K562 (cell line): Measurements from ENCODE around the gene PFDN2. TPM values are rescaled to one million over a fixed set of nuclear protein-coding genes. Genes with fewer than 3 reads are reported as not detected.

Experiments
- ATAC-seq: fragments of 200-7000 bp; cut with Tn5 transposase; 3 replicates; pipeline ENCODE4 v1.9.1; 2020; ENCODE audit warnings: moderate library complexity
- BruUV-seq: library from RNA; stranded (reverse); fragments of 400-500 nt; replicated peaks from 2 replicates; lab custom pipeline; 2021; lab: Mats Ljungman, UMichigan
- CTCF ChIA-PET: fragments of 300-600 bp; formaldehyde crosslinking; extraction: SDS; loops from one replicate; lab custom pipeline; 2021; ENCODE audit warnings: low intra/inter-chr PET ratio; lab: Yijun Ruan, JAX
- POLR2A ChIA-PET: fragments of 300-600, 350-650 bp; sonication (Branson Sonifier 250); formaldehyde crosslinking; extraction: SDS; loops from one replicate; lab custom pipeline; 2021; ENCODE audit warnings: antibody characterized with exemption, inconsistent platforms; lab: Yijun Ruan, JAX
- DNase-seq, 4 experiments: peaks; one replicate each; pipeline versions ENCODE4 v3.0.0 to v3.0.0-alpha.2; 2011 to 2018; ENCODE audit warnings: low spot score in 3 of 4, mixed read lengths in 3 of 4; ENCODE audit errors: extremely low read depth in 1 of 4
- FAIRE-seq: peaks from 2 replicates; lab custom pipeline; 2011; peaks lifted over from hg19 to GRCh38; lab: Jason Lieb, UNC
- H2AFZ ChIP-seq: 2 replicates; pipeline ENCODE4 v1.6.0; 2011; ENCODE audit warnings: low read depth, low read length, control low read depth, inconsistent platforms
- H3K27ac ChIP-seq: fragments of 200-600 bp; 3 replicates; pipeline ENCODE4 v1.8.0; 2011; ENCODE audit warnings: low read depth, mild to moderate bottlenecking, control low read depth, inconsistent platforms, low read length, moderate library complexity, mixed read lengths; ENCODE audit errors: extremely low read depth
- H3K27me3 ChIP-seq, 2 experiments: fragments of 300-600 bp in 1 of 2; 2 replicates in 1 of 2; 3 replicates in 1 of 2; pipeline versions ENCODE4 v1.6.0 to v1.8.0; 2011; ENCODE audit warnings: inconsistent platforms in 2 of 2, low read length in 2 of 2, mild to moderate bottlenecking in 1 of 2, mixed read lengths in 1 of 2, moderate library complexity in 1 of 2; ENCODE audit not compliant: control insufficient read depth in 2 of 2, insufficient read depth in 2 of 2
- H3K36me3 ChIP-seq: fragments of 300-600 bp; 3 replicates; pipeline ENCODE4 v1.8.0; 2011; ENCODE audit warnings: mild to moderate bottlenecking, low read length, inconsistent platforms; ENCODE audit not compliant: control insufficient read depth, insufficient read depth
- H3K4me1 ChIP-seq, 2 experiments: fragments of 200-600 bp in 1 of 2; replicated peaks in 1 of 2; 2 replicates in 1 of 2; 3 replicates in 1 of 2; pipeline versions ENCODE4 v1.5.1 to v1.8.0; 2011; ENCODE audit warnings: inconsistent platforms in 2 of 2, low read length in 2 of 2, mild to moderate bottlenecking in 1 of 2, mixed read lengths in 1 of 2, moderate library complexity in 1 of 2; ENCODE audit not compliant: control insufficient read depth in 2 of 2, insufficient read depth in 2 of 2
- H3K4me2 ChIP-seq: 2 replicates; pipeline ENCODE4 v1.6.1; 2011; ENCODE audit warnings: low read length, control low read depth, inconsistent platforms, mixed read lengths; ENCODE audit not compliant: insufficient read depth
- H3K4me3 ChIP-seq: fragments of 200-600 bp; sonication (generic), shearing (Covaris generic); 2 replicates; pipeline ENCODE4 v1.5.1; 2016; ENCODE audit warnings: control low read depth, inconsistent platforms
- H3K79me2 ChIP-seq: fragments of 200-600 bp; 3 replicates; pipeline ENCODE4 v1.8.0; 2011; ENCODE audit warnings: low read length, inconsistent platforms; ENCODE audit not compliant: control insufficient read depth, insufficient read depth
- H3K9ac ChIP-seq, 2 experiments: 2 replicates each; pipeline versions ENCODE4 v1.6.0 to v1.6.1; 2011; ENCODE audit warnings: low read depth in 2 of 2, low read length in 2 of 2, control low read depth in 1 of 2, inconsistent platforms in 1 of 2, mild to moderate bottlenecking in 1 of 2, mixed read lengths in 1 of 2; ENCODE audit not compliant: insufficient read depth in 1 of 2
- H3K9me1 ChIP-seq: one replicate; pipeline ENCODE4 v1.6.0; 2011; ENCODE audit warnings: inconsistent platforms, mild to moderate bottlenecking, low read length, moderate library complexity; ENCODE audit not compliant: control insufficient read depth, insufficient read depth
- H3K9me3 ChIP-seq: replicated peaks from 2 replicates; pipeline ENCODE4 v1.5.1; 2011; ENCODE audit warnings: low read depth, low read length, inconsistent platforms; ENCODE audit not compliant: control insufficient read depth, insufficient read depth
- H4K20me1 ChIP-seq: replicated peaks from 2 replicates; pipeline ENCODE4 v1.6.1; 2011; ENCODE audit warnings: low read length, inconsistent platforms, mixed read lengths; ENCODE audit not compliant: control insufficient read depth, insufficient read depth
- BACH1 ChIP-seq: fragments of 200-800 bp; sonication (Bioruptor generic); IDR thresholded peaks from 2 replicates; pipeline ENCODE4 v1.6.1; 2016; ENCODE audit warnings: missing genetic modification characterization, missing compliant biosample characterization
- CBX2 ChIP-seq: fragments of 200-600 bp; sonication (generic); IDR thresholded peaks from one replicate; pipeline ENCODE4 v1.6.1; 2012; ENCODE audit warnings: mild to moderate bottlenecking, low read length, inconsistent platforms; ENCODE audit not compliant: insufficient read depth, poor library complexity, severe bottlenecking
- HOMEZ ChIP-seq: fragments of 250-450 bp; sonication (Bioruptor Pico); IDR thresholded peaks from 2 replicates; pipeline ENCODE4 v1.4.0; 2020; ENCODE audit warnings: mild to moderate bottlenecking, moderate library complexity
- ZNF184 ChIP-seq: sonication (generic); formaldehyde crosslinking; IDR thresholded peaks from 2 replicates; pipeline ENCODE4 v1.5.0; 2020; ENCODE audit warnings: missing genetic modification reagents
- ZZZ3 ChIP-seq: fragments of 450-650 bp; IDR thresholded peaks from 2 replicates; pipeline ENCODE4 v1.6.1; 2016; ENCODE audit warnings: antibody characterized with exemption, mild to moderate bottlenecking, moderate library complexity
- WGBS: fragments of 100-300 bp; shearing (Covaris generic); methylation state at CpG from one replicate; pipeline ENCODE4 v1.1.6; 2016; ENCODE audit warnings: low coverage, mixed read lengths; ENCODE audit not compliant: insufficient coverage; ENCODE audit errors: missing lambda C conversion rate; 5-methylcytosine and 5-hydroxymethylcytosine counted together
- in situ Hi-C: fragments of 300-500 bp; cut with MboI; formaldehyde crosslinking; loops from 4 replicates; pipeline ENCODE4 v1.15.0; 2018; ENCODE audit warnings: inconsistent platforms, mixed read lengths
- intact Hi-C: fragments of 100-400 bp; cut with micrococcal nuclease; formaldehyde crosslinking; loops from 2 replicates; pipeline ENCODE4 v1.14.2; 2022
- polyA plus RNA-seq, 8 experiments: library from polyadenylated mRNA; depleted of rRNA in 4 of 8; stranded (reverse) in 5 of 8; unstranded in 3 of 8; fragments of >200 nt; fragmentation: Nextera tagmentation in 2 of 8; fragmentation: Illumina TruSeq in 1 of 8; extraction: Ambion mirVana in 2 of 8; extraction: Trizol in 1 of 8; gene quantifications; 2 replicates each; pipeline versions ENCODE4 v1.2.1 to v1.2.3, GENCODE V29; 2011 to 2014; ENCODE audit warnings: inconsistent platforms in 1 of 8, missing spikeins in 1 of 8
- total RNA-seq, 7 experiments: library from RNA; depleted of rRNA in 6 of 7; stranded (reverse); fragments of >200 nt in 6 of 7; fragmentation: Illumina TruSeq in 2 of 7; extraction: Trizol in 2 of 7; gene quantifications; 2 replicates each; pipeline versions ENCODE4 v1.2.1 to v1.2.3, GENCODE V29; 2011 to 2021; ENCODE audit warnings: low replicate concordance in 1 of 7

Gene PFDN2
- total and polyA plus RNA-seq, 9 of the 15 experiments (the other 6 are each of a cell fraction or from before 2014, with no cell fraction given) = 50.2 to 361 (median 144) TPM

- CTCF ChIA-PET = no interaction called here
- TF ChIP-seq ZNF184 (CRISPR knock-in tag) (no peak), BACH1 (tag) (no peak), CBX2 (no peak), HOMEZ (no peak), ZZZ3 (no peak)
- TF ChIP-seq, all 486 proteins: peak for 0
- Histone ChIP-seq H2AFZ (no peak overlapping the region), H3K79me2 (peaks cover 72% of the 10 kb centered on the region), H3K4me3 (no peak overlapping the region), H3K9me3 (no peaks in the 10 kb centered on the region), H3K27me3 (no peaks in the 10 kb centered on the region), H3K4me1 (no peaks in the 10 kb centered on the region), H3K4me2 (no peak overlapping the region), H4K20me1 (no peaks in the 10 kb centered on the region; the same call in 1 of the 2 replicates), H3K27ac (no peak overlapping the region), H3K9ac (no peak overlapping the region), H3K9me1 (no peaks in the 10 kb centered on the region), H3K36me3 (peaks cover 77% of the 10 kb centered on the region)
- intact Hi-C loops = no loop called here
- DNase-seq (no peak), FAIRE-seq (no peak), ATAC-seq (no peak)
- POLR2A ChIA-PET = interaction anchor here (0.5 to 0.6 kb wide), 2 partner anchors 13 to 22 kb away, joined by 3 read pairs; no protein-coding TSS in a partner anchor
- no TSS peak for BruUV-seq
- in situ Hi-C loops = no loop called here
- WGBS = 100% methylated on average over 1 of the region's 1 CpG
These were observed 11.4 kb downstream of the PFDN2 start for GRCh38 chr1:161106431-161106830.
